Fibroblast of lung (primary cell): ENCODE results near the gene MAP3K4.

Source experiments
- CTCF ChIP-seq, 2 donors: IDR thresholded peaks in 1 of 2; conservative IDR thresholded peaks in 1 of 2; 1 replicate in 1 of 2; 2 replicates in 1 of 2; pipeline ENCODE4 v1.5.1; 2011 to 2012; ENCODE audit warnings: low read length in 2 of 2, control low read depth in 1 of 2, inconsistent platforms in 1 of 2, low read depth in 1 of 2, mild to moderate bottlenecking in 1 of 2
- EZH2 ChIP-seq: IDR thresholded peaks from 2 replicates; pipeline ENCODE4 v1.5.1; 2012; ENCODE audit warnings: low read length, control low read depth, mild to moderate bottlenecking; ENCODE audit errors: missing control alignments

DNA sequence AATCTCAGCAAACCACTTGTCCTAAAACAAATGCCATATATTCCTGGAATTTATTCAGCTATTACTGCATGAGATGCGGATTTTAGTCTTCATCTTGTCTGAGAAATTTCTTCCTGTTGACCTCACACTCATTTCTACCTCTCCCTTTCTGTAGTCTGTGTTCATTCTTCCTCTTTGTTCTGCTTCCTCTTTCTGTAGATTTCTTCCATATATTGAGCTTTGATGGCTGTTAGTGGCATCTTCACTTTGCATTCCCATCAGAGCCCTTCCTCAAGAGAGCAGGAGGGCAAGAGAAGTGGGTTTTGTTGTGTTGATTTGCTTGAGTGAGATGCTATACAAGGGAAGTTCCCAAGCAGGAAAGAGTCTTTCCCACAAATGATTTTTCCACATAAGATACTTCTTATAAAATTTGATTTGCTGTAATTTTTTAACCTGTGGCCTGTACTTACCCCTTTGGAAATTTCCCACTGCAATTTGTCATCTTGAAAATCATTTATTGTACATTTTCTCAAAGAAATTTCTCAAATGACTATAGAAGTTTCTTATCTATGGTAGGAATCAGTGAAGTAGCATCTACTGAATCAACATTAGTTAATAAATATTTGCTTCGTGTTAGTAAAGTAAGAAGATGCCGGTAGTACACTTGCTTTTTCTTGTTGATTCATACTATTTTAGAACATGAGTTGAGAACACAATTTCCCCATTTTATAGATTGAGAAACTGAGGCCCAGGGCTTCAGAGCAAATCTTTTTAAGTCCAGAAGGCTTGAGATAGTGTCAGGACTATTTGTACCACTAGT lies 43.8 kb downstream of the MAP3K4 start:
- TF ChIP-seq CTCF (conservative IDR thresholded peaks at IDR 0.05 in 1 of 2, IDR thresholded peaks at IDR 0.05 in 1 of 2; ENCODE audit: low read depth in 1 of 2, low read length in 2 of 2) (no peak), EZH2 (no peak)
